ENCODE results near the gene METRN.

- no peak for TF ChIP-seq CTCF (IDR thresholded peaks at IDR 0.05)
- TF ChIP-seq POLR2A (IDR thresholded peaks at IDR 0.05): no peak
Measured at GRCh38 chr16:704552-705380, 10.2 kb upstream of the METRN start.
